Spleen (tissue), 11 donors: Measurements from ENCODE around the gene TTF2. TPM values are rescaled to one million over a fixed set of nuclear protein-coding genes. Genes with fewer than 3 reads are reported as not detected.

Experiments
- DNase-seq: peaks from one replicate; pipeline ENCODE4 v3.0.0-alpha.2; 2020
- H3K27ac ChIP-seq, 8 donors: fragments of 200-600 bp; sonication (generic) in 7 of 8; 1 replicate in 4 of 8; 2 replicates in 4 of 8; pipeline versions ENCODE4 v1.5.0 to v1.8.0; 2016 to 2021; ENCODE audit warnings: inconsistent platforms in 4 of 8, mild to moderate bottlenecking in 4 of 8, moderate library complexity in 1 of 8
- H3K27me3 ChIP-seq, 7 donors: fragments of 200-600 bp; sonication (generic) in 6 of 7; replicated peaks in 1 of 7; 1 replicate in 4 of 7; 2 replicates in 3 of 7; pipeline versions ENCODE4 v1.5.0 to v1.8.0; 2016 to 2021; ENCODE audit warnings: inconsistent platforms in 3 of 7, mild to moderate bottlenecking in 1 of 7
- H3K36me3 ChIP-seq, 6 donors: fragments of 200-600 bp; sonication (generic) in 5 of 6; 1 replicate in 4 of 6; 2 replicates in 2 of 6; pipeline versions ENCODE4 v1.5.0 to v1.8.0; 2016 to 2021; ENCODE audit warnings: inconsistent platforms in 2 of 6
- H3K4me1 ChIP-seq, 6 donors: fragments of 200-600 bp; sonication (generic) in 5 of 6; 1 replicate in 3 of 6; 2 replicates in 3 of 6; pipeline versions ENCODE4 v1.5.0 to v1.8.0; 2016 to 2021; ENCODE audit warnings: inconsistent platforms in 3 of 6
- H3K4me3 ChIP-seq, 8 donors: fragments of 200-600 bp; sonication (generic) in 7 of 8; 1 replicate in 4 of 8; 2 replicates in 4 of 8; pipeline versions ENCODE4 v1.5.0 to v1.8.0; 2016 to 2021; ENCODE audit warnings: inconsistent platforms in 4 of 8, mild to moderate bottlenecking in 4 of 8, moderate library complexity in 2 of 8
- H3K9me3 ChIP-seq, 8 donors: fragments of 200-600 bp; sonication (generic) in 7 of 8; 1 replicate in 4 of 8; 2 replicates in 4 of 8; pipeline versions ENCODE4 v1.5.0 to v1.8.0; 2016 to 2021; ENCODE audit warnings: inconsistent platforms in 4 of 8
- POLR2A ChIP-seq, 3 donors: fragments of 450-650 bp; IDR thresholded peaks; one replicate each; pipeline ENCODE4 v1.5.1; 2017; ENCODE audit warnings: antibody characterized with exemption in 3 of 3, mild to moderate bottlenecking in 1 of 3
- POLR2AphosphoS5 ChIP-seq, 3 donors: sonication (generic); formaldehyde crosslinking; IDR thresholded peaks; one replicate each; pipeline ENCODE4 v1.5.1; 2017; ENCODE audit warnings: antibody characterized with exemption in 3 of 3
- WGBS, 5 donors: extraction: QIAGEN DNeasy Blood & Tissue Kit in 3 of 5; methylation state at CpG; one replicate each; pipeline versions ENCODE4 v1.1.5 to v1.1.7; 2013 to 2018; 5-methylcytosine and 5-hydroxymethylcytosine counted together
- intact Hi-C: fragments of 100-400 bp; cut with DNase I; formaldehyde crosslinking; loops from one replicate; pipeline ENCODE4 v1.15.0; 2023; ENCODE audit warnings: low total_unique reads
- polyA plus RNA-seq, 3 donors: library from polyadenylated mRNA; stranded (reverse); fragments of 200-250 nt; gene quantifications; one replicate each; pipeline ENCODE4 v1.2.1, GENCODE V29; 2013
- total RNA-seq, 7 donors: library from RNA; depleted of rRNA in 3 of 7; stranded (reverse); fragments of >200 nt in 3 of 7; fragmentation: NEBNext Ultra II Directional in 4 of 7; extraction: Animal tissue kit (Norgen Biotek cat#: 25700) in 4 of 7; gene quantifications; one replicate each; pipeline versions ENCODE4 v1.1.0 to v1.2.1, GENCODE V29; 2016 to 2021
- TF ChIP-seq, protein P1 (sequence below), 11 experiments: fragments of 200-600 bp in 7 of 11; fragments of 450-650 bp in 4 of 11; sonication (generic) in 4 of 11; IDR thresholded peaks in 8 of 11; conservative IDR thresholded peaks in 3 of 11; 1 replicate in 7 of 11; 2 replicates in 4 of 11; pipeline versions ENCODE4 v1.4.0 to v1.8.0; 2016 to 2021; ENCODE audit warnings: antibody characterized with exemption in 11 of 11, inconsistent platforms in 4 of 11, mild to moderate bottlenecking in 1 of 11
- donor health status: healthy with polysubstance abuse.
- donor health status: DM: no; HTN: no; CAD: no; lungs with moderate emphysema.
- donor health status: DM: no; HTN: no; CAD: no.
- donor health status: Bipolar disorder and iron deficiency.
- donor health status: healthy.
- donor health status: DM: no; HTN: no; CAD: no.
- donor health status: DM: yes; HTN: yes; CAD: no.

TTF2 gene
- total and polyA plus RNA-seq, 10 donors = 4.8 to 36.1 (median 23.0) TPM

DNA sequence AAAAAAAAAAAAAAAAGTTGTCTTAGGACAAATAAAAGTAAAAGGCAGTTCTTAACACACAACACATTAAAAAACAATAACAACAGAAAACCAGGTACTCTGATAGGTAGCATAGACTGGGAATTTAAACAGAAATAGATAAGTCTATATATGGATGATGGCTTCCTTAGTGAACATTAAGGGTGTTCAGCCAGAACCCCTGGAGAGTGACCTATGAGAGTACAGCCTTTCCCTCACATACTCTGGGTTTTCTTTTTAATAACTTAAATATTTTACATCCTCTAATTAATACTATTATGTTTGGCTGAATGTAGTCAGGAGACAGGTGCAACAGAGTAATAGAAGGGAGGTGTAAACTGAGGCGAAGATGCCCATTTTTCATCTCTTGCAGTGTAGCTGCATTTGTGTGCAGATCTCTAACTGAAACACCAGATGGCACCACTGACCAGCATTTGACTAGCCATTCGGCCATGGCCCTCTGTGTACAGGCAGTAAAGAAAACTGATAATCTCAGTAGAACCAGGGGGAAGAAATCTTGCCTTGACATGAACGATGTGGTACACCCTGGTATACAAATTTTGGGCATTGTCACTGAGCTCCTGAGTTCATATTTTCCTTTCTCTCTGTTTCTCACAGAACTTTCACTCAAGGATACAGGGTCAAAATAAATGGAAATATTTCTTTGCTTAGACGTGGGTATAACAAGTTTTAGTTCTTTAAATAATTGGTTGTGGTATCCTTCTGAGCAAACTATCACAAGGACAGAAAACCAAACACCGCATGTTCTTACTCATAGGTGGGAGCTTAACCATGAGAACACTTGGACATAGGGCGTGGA is 7.6 kb downstream of the TTF2 start:
- no peak for DNase-seq
- intact Hi-C loops = loop anchor here (10.0 kb wide), 1 partner anchor 687 kb away; no protein-coding TSS in a partner anchor

DNA sequence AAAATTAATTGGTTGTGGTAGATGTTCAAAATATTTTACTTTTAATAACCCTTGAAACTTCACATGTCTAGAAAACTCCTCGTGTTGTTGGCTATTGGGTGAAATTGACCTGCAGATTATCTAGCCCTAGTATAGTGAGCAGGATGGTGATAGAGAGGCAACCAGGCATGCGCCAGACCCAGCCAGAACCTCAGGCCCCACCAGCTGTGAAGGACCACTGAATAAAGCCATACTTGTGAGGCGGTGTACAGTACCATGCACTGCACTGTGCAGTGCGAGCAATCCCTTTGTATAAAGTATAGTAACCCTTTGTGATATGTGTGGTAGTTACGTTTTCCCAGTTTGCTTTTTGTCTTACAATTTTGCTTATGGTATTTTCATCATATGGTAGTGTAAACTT is 8.5 kb downstream of the TTF2 start:
- no peaks in the 10 kb centered on the region for H3K27me3 ChIP-seq
- H3K4me3 ChIP-seq = no peak overlapping the region
- H3K27ac ChIP-seq = no peak overlapping the region
- DNase-seq = no peak
- WGBS, 5 donors = 93 to 97% (median 97%) methylated on average over 5 of the region's 5 CpGs
- peaks cover 0 to 10% (median 0%) of the 10 kb centered on the region in 6 donors for H3K4me1 ChIP-seq
- H3K9me3 ChIP-seq = no peaks in the 10 kb centered on the region
- peaks cover 0 to 54% (median 3%) of the 10 kb centered on the region in 6 donors for H3K36me3 ChIP-seq
- TF ChIP-seq, protein P1, sequence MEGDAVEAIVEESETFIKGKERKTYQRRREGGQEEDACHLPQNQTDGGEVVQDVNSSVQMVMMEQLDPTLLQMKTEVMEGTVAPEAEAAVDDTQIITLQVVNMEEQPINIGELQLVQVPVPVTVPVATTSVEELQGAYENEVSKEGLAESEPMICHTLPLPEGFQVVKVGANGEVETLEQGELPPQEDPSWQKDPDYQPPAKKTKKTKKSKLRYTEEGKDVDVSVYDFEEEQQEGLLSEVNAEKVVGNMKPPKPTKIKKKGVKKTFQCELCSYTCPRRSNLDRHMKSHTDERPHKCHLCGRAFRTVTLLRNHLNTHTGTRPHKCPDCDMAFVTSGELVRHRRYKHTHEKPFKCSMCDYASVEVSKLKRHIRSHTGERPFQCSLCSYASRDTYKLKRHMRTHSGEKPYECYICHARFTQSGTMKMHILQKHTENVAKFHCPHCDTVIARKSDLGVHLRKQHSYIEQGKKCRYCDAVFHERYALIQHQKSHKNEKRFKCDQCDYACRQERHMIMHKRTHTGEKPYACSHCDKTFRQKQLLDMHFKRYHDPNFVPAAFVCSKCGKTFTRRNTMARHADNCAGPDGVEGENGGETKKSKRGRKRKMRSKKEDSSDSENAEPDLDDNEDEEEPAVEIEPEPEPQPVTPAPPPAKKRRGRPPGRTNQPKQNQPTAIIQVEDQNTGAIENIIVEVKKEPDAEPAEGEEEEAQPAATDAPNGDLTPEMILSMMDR (IDR thresholded peaks at IDR 0.05 in 8 of 11, conservative IDR thresholded peaks at IDR 0.05 in 3 of 11) = no peak
- TF ChIP-seq POLR2AphosphoS5 (IDR thresholded peaks at IDR 0.05) (no peak), POLR2A (IDR thresholded peaks at IDR 0.05) (no peak)
- intact Hi-C loops = loop anchor here (10.0 kb wide), 1 partner anchor 686 kb away; no protein-coding TSS in a partner anchor

More for the DNA sequence above, 7.6 kb downstream of the TTF2 start:
- H3K36me3 ChIP-seq = peaks cover 0 to 46% (median 3%) of the 10 kb centered on the region in 6 donors
- 69 to 79% (median 75%) methylated on average over 6 of the region's 6 CpGs for WGBS, 5 donors
- H3K4me1 ChIP-seq = peaks cover 0 to 16% (median 0%) of the 10 kb centered on the region in 6 donors
- H3K4me3 ChIP-seq = no peak overlapping the region
- no peaks in the 10 kb centered on the region for H3K27me3 ChIP-seq
- no peak overlapping the region for H3K27ac ChIP-seq
- TF ChIP-seq, protein P1 (IDR thresholded peaks at IDR 0.05 in 8 of 11, conservative IDR thresholded peaks at IDR 0.05 in 3 of 11) = peak; percentile 27 to 80 (median 67)
- no peak for TF ChIP-seq POLR2AphosphoS5 (IDR thresholded peaks at IDR 0.05)
- no peaks in the 10 kb centered on the region for H3K9me3 ChIP-seq

DNA sequence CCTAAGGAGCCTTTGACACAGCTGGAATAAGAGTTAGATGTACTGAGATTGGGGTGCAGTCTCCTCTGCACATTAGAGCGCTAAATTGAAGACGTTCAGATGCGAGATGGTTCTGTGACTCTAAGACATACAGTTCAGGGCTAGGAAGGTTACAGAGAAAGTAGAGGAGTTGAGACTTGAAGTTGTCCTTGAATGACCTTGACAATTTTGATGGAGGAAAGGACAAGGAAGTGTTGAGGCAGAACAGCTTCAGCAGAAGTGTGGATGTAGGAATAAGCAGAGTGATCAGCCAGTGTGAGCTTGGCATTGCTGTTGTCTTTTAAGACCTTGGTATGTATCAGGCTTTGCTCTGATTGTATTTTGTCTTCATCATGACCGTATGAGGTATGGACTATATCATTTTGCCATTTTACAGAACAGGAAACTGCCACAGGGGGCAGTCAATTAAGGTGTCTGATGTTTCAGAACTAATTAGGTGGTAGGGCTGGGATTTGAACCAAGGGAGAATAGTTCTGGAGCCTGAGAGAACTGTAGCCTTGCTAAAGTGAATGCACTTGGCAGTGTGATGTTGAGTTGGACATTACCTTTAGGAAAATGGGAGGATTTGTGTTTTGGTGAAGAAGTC is 9.2 kb downstream of the TTF2 start:
- Histone ChIP-seq H3K27ac (no peak overlapping the region), H3K27me3 (no peaks in the 10 kb centered on the region), H3K4me3 (no peak overlapping the region), H3K36me3 (peaks cover 0 to 61% (median 6%) of the 10 kb centered on the region in 6 donors), H3K9me3 (no peaks in the 10 kb centered on the region), H3K4me1 (peaks cover 0 to 6% (median 0%) of the 10 kb centered on the region in 6 donors)
- intact Hi-C loops = loop anchor here (10.0 kb wide), 1 partner anchor 685 kb away; no protein-coding TSS in a partner anchor
- TF ChIP-seq POLR2A (IDR thresholded peaks at IDR 0.05) = no peak
- TF ChIP-seq, protein P1 (IDR thresholded peaks at IDR 0.05 in 8 of 11, conservative IDR thresholded peaks at IDR 0.05 in 3 of 11) = no peak
- 83 to 90% (median 87%) methylated on average over 4 of the region's 4 CpGs for WGBS, 5 donors
- DNase-seq = no peak

DNA sequence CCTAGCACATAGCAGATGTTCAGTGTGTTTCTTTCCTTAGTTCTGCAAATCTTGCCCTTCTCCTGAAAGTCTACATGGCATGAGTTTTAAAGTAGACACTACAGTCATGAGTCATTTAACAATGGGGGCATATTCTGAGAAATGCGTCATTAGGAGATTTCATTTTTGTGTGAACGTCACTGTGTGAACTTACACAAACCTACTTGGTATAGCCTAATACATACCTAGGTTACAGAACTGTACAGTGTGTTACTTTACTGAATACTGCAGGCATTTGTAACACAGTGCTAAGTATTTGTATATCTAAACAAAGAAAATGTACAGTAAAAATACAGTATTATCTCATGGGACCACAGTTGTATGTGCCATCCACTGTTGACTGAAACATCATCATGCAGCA is 10.0 kb downstream of the TTF2 start:
- Histone ChIP-seq H3K4me1 (peaks cover 0 to 6% (median 0%) of the 10 kb centered on the region in 6 donors), H3K27me3 (no peaks in the 10 kb centered on the region), H3K4me3 (no peak overlapping the region), H3K36me3 (peaks cover 0 to 61% (median 12%) of the 10 kb centered on the region in 6 donors), H3K27ac (no peak overlapping the region), H3K9me3 (no peaks in the 10 kb centered on the region)
- no peak for DNase-seq
- 77 to 87% (median 81%) methylated on average over 2 of the region's 2 CpGs for WGBS, 5 donors
- intact Hi-C loops = no loop called here
- no peak for TF ChIP-seq POLR2AphosphoS5 (IDR thresholded peaks at IDR 0.05)
